ENCODE data around the gene ACKR2. TPM values are rescaled to one million over a fixed set of nuclear protein-coding genes. Genes with fewer than 3 reads are reported as not detected.

Gene ACKR2
- total and polyA plus RNA-seq, 7 donors: 0.04 to 1.6 (median 0.79) TPM

GRCh38 chr3:42906070-42906847 is 97.0 kb downstream of the ACKR2 start, which contains the start of gene ZNF662:
TSS of gene ZNF662 (plus strand) at chr3:42906142. CDS start at chr3:42908115, 1,973 bp downstream.
- H3K27ac ChIP-seq: peak within 1 kb of the TSS; percentile 60
- H3K4me1 ChIP-seq: no peaks in the 10 kb centered on the region
- TF ChIP-seq CTCF (IDR thresholded peaks at IDR 0.05): no peak
- peaks cover 5% of the 10 kb centered on the region for H3K9me3 ChIP-seq
- intact Hi-C loops (cut with DNase I): no loop called here
- DNase-seq (peak; percentile 65 to 78), ATAC-seq (peak; percentile 81 to 95 (median 84))
- H3K4me3 ChIP-seq: peak within 1 kb of the TSS; percentile 85
- peaks cover 0 to 4% (median 0%) of the 10 kb centered on the region in 3 donors for H3K27me3 ChIP-seq (ENCODE audit: insufficient read depth in 3 of 3, low read length in 2 of 3)
- WGBS, 3 donors: 1 to 2% (median 1%) methylated on average over 48 to 59 of the region's 59 CpGs
- peaks cover 9 to 18% of the 10 kb centered on the region in 2 donors for H3K36me3 ChIP-seq (ENCODE audit: insufficient read depth in 1 of 2, low read depth in 1 of 2)

GRCh38 chr3:42906848-42907183 is 97.6 kb downstream of the ACKR2 start:
- WGBS, 3 donors: 47 to 62% (median 58%) methylated on average over 4 of the region's 4 CpGs
- H3K9me3 ChIP-seq: peaks cover 5% of the 10 kb centered on the region
- no peak overlapping the region for H3K27ac ChIP-seq
- peak overlapping the region; percentile 85 for H3K4me3 ChIP-seq
- ATAC-seq (peak in 2 of 4 donors; percentile 27 to 32), DNase-seq (no peak)
- H3K27me3 ChIP-seq (ENCODE audit: insufficient read depth in 3 of 3, low read length in 2 of 3): peaks cover 0 to 4% (median 0%) of the 10 kb centered on the region in 3 donors
- intact Hi-C loops (cut with DNase I): no loop called here
- no peaks in the 10 kb centered on the region for H3K4me1 ChIP-seq
- H3K36me3 ChIP-seq (ENCODE audit: insufficient read depth in 1 of 2, low read depth in 1 of 2): peaks cover 12 to 24% of the 10 kb centered on the region in 2 donors
- no peak for TF ChIP-seq CTCF (IDR thresholded peaks at IDR 0.05)

- H3K36me3 ChIP-seq (ENCODE audit: insufficient read depth in 1 of 2, low read depth in 1 of 2): peaks cover 16 to 36% of the 10 kb centered on the region in 2 donors
Measured at GRCh38 chr3:42908675-42909074, 99.4 kb downstream of the ACKR2 start.

GRCh38 chr3:42911551-42911950 is 102.3 kb downstream of the ACKR2 start:
- intact Hi-C loops (cut with DNase I): no loop called here
- H3K36me3 ChIP-seq (ENCODE audit: insufficient read depth in 1 of 2, low read depth in 1 of 2): peaks cover 34 to 54% of the 10 kb centered on the region in 2 donors
- WGBS, 3 donors: 94 to 100% (median 96%) methylated on average over 2 of the region's 2 CpGs
- TF ChIP-seq CTCF (IDR thresholded peaks at IDR 0.05): no peak
- H3K27ac ChIP-seq: no peak overlapping the region
- DNase-seq (no peak), ATAC-seq (no peak)
- H3K27me3 ChIP-seq (ENCODE audit: insufficient read depth in 3 of 3, low read length in 2 of 3): no peaks in the 10 kb centered on the region
- H3K4me3 ChIP-seq: no peak overlapping the region
- no peaks in the 10 kb centered on the region for H3K4me1 ChIP-seq
- peaks cover 42% of the 10 kb centered on the region for H3K9me3 ChIP-seq

More at GRCh38 chr3:42908675-42909074, 99.4 kb downstream of the ACKR2 start:
- H3K27ac ChIP-seq: no peak overlapping the region
- 90 to 97% (median 96%) methylated on average over 7 of the region's 7 CpGs for WGBS, 3 donors
- H3K4me3 ChIP-seq: no peak overlapping the region
- intact Hi-C loops (cut with DNase I): no loop called here
- peaks cover 0 to 4% (median 0%) of the 10 kb centered on the region in 3 donors for H3K27me3 ChIP-seq (ENCODE audit: insufficient read depth in 3 of 3, low read length in 2 of 3)
- H3K9me3 ChIP-seq: peaks cover 15% of the 10 kb centered on the region
- H3K4me1 ChIP-seq: no peaks in the 10 kb centered on the region
- no peak for ATAC-seq
- TF ChIP-seq CTCF (IDR thresholded peaks at IDR 0.05): no peak
- DNase-seq: no peak

Data from psoas muscle (tissue), 8 donors.